Stimulated activated memory B cell treated with anti-CD40 and anti-IgM and Interleukin-4, amounts not matched to agents 10 μg/mL and 1 μg/mL and 100 μg/mL, for 72 hours (primary cell): ENCODE results near the gene HEATR1.
A peak's percentile ranks its signal among the peaks of the same experiment; 100 is the strongest.
"Not testable (repeated sequence)": the region's sequence is repeated elsewhere in the genome, so short reads cannot be mapped to it uniquely, and the experiment has no call there.

Experiments used
- ATAC-seq: fragments of 150-1000 bp; cut with Tn5 transposase; 2 replicates; pipeline ENCODE4 v1.10.0; 2021
- H3K27ac Mint-ChIP-seq: one replicate; pipeline ENCODE4 v1.8.0; 2022; ENCODE audit warnings: mild to moderate bottlenecking, mixed read lengths
- H3K27me3 Mint-ChIP-seq: one replicate; pipeline ENCODE4 v1.8.0; 2022; ENCODE audit warnings: mixed read lengths
- H3K36me3 Mint-ChIP-seq: one replicate; pipeline ENCODE4 v1.8.0; 2022; ENCODE audit warnings: mixed read lengths
- H3K4me1 Mint-ChIP-seq: one replicate; pipeline ENCODE4 v1.8.0; 2022; ENCODE audit warnings: mixed read lengths
- H3K4me3 Mint-ChIP-seq: one replicate; pipeline ENCODE4 v1.8.0; 2022; ENCODE audit warnings: mild to moderate bottlenecking, moderate library complexity, mixed read lengths
- H3K9me3 Mint-ChIP-seq: one replicate; pipeline ENCODE4 v1.8.0; 2022; ENCODE audit warnings: mixed read lengths

The HEATR1 gene

GRCh38 chr1:236608930-236609726 lies 4.8 kb upstream of the HEATR1 start:
- no peak for ATAC-seq
- H3K36me3 Mint-ChIP-seq: no peaks in the 10 kb centered on the region
- peaks cover 46% of the 10 kb centered on the region for H3K27me3 Mint-ChIP-seq
- H3K9me3 Mint-ChIP-seq: peaks cover 2% of the 10 kb centered on the region
- H3K4me3 Mint-ChIP-seq: no peak overlapping the region
- H3K4me1 Mint-ChIP-seq: peaks cover 6% of the 10 kb centered on the region
- H3K27ac Mint-ChIP-seq: no peak overlapping the region

GRCh38 chr1:236607597-236607996 lies 3.3 kb upstream of the HEATR1 start:
- not testable (repeated sequence) for ATAC-seq, H3K4me3 Mint-ChIP-seq, H3K36me3 Mint-ChIP-seq, H3K9me3 Mint-ChIP-seq, H3K27ac Mint-ChIP-seq
- H3K4me1 Mint-ChIP-seq: peaks cover 14% of the 10 kb centered on the region
- H3K27me3 Mint-ChIP-seq: peaks cover 43% of the 10 kb centered on the region

GRCh38 chr1:236604905-236605806 lies 840 bp upstream of the HEATR1 start:
- H3K27me3 Mint-ChIP-seq: peaks cover 19% of the 10 kb centered on the region
- H3K36me3 Mint-ChIP-seq: peaks cover 17% of the 10 kb centered on the region
- peak overlapping the region; percentile 90 for H3K4me3 Mint-ChIP-seq
- H3K27ac Mint-ChIP-seq: peak overlapping the region; percentile 79
- peaks cover 19% of the 10 kb centered on the region for H3K4me1 Mint-ChIP-seq
- no peak for ATAC-seq
- H3K9me3 Mint-ChIP-seq: no peaks in the 10 kb centered on the region

GRCh38 chr1:236602171-236602570 lies 2.1 kb downstream of the HEATR1 start:
- ATAC-seq: no peak
- Mint-ChIP-seq H3K9me3 (no peaks in the 10 kb centered on the region), H3K27me3 (no peaks in the 10 kb centered on the region), H3K27ac (no peak overlapping the region), H3K36me3 (peaks cover 29% of the 10 kb centered on the region), H3K4me3 (peak overlapping the region; percentile 18), H3K4me1 (peaks cover 20% of the 10 kb centered on the region)

GRCh38 chr1:236590553-236591150 lies 13.7 kb downstream of the HEATR1 start:
- no peak overlapping the region for H3K4me3 Mint-ChIP-seq
- peaks cover 55% of the 10 kb centered on the region for H3K36me3 Mint-ChIP-seq

GRCh38 chr1:236589531-236589930 lies 14.8 kb downstream of the HEATR1 start:
- no peaks in the 10 kb centered on the region for H3K27me3 Mint-ChIP-seq
- no peaks in the 10 kb centered on the region for H3K4me1 Mint-ChIP-seq
- ATAC-seq: no peak
- no peaks in the 10 kb centered on the region for H3K9me3 Mint-ChIP-seq
- H3K27ac Mint-ChIP-seq: no peak overlapping the region
- H3K36me3 Mint-ChIP-seq: peaks cover 58% of the 10 kb centered on the region
- H3K4me3 Mint-ChIP-seq: no peak overlapping the region

More at GRCh38 chr1:236590553-236591150, 13.7 kb downstream of the HEATR1 start:
- ATAC-seq: no peak
- H3K4me1 Mint-ChIP-seq: no peaks in the 10 kb centered on the region
- no peak overlapping the region for H3K27ac Mint-ChIP-seq
- no peaks in the 10 kb centered on the region for H3K27me3 Mint-ChIP-seq
- no peaks in the 10 kb centered on the region for H3K9me3 Mint-ChIP-seq

- Mint-ChIP-seq H3K4me3 (no peak overlapping the region), H3K27ac (no peak overlapping the region), H3K9me3 (no peaks in the 10 kb centered on the region), H3K36me3 (peaks cover 67% of the 10 kb centered on the region), H3K4me1 (no peaks in the 10 kb centered on the region), H3K27me3 (no peaks in the 10 kb centered on the region)
- ATAC-seq: no peak
These were observed 22.8 kb downstream of the HEATR1 start for GRCh38 chr1:236581528-236581927.

- not testable (repeated sequence) for ATAC-seq
These were observed 23.9 kb downstream of the HEATR1 start for GRCh38 chr1:236580404-236580803.

GRCh38 chr1:236578661-236579060 lies 25.7 kb downstream of the HEATR1 start:
- Mint-ChIP-seq H3K4me1 (no peaks in the 10 kb centered on the region), H3K36me3 (peaks cover 69% of the 10 kb centered on the region)
- no peak for ATAC-seq

More at GRCh38 chr1:236580404-236580803, 23.9 kb downstream of the HEATR1 start:
- H3K27me3 Mint-ChIP-seq, H3K9me3 Mint-ChIP-seq, H3K4me1 Mint-ChIP-seq, H3K4me3 Mint-ChIP-seq, H3K27ac Mint-ChIP-seq: not testable (repeated sequence)
- peaks cover 68% of the 10 kb centered on the region for H3K36me3 Mint-ChIP-seq

GRCh38 chr1:236577041-236577440 lies 27.3 kb downstream of the HEATR1 start:
- peaks cover 69% of the 10 kb centered on the region for H3K36me3 Mint-ChIP-seq
- not testable (repeated sequence) for H3K4me1 Mint-ChIP-seq, H3K4me3 Mint-ChIP-seq

More at GRCh38 chr1:236578661-236579060, 25.7 kb downstream of the HEATR1 start:
- Mint-ChIP-seq H3K27ac (no peak overlapping the region), H3K4me3 (no peak overlapping the region), H3K27me3 (no peaks in the 10 kb centered on the region), H3K9me3 (no peaks in the 10 kb centered on the region)

GRCh38 chr1:236576004-236576403 lies 28.3 kb downstream of the HEATR1 start:
- Mint-ChIP-seq H3K27me3 (no peaks in the 10 kb centered on the region), H3K27ac (no peak overlapping the region), H3K4me3 (no peak overlapping the region), H3K36me3 (peaks cover 71% of the 10 kb centered on the region), H3K9me3 (no peaks in the 10 kb centered on the region), H3K4me1 (no peaks in the 10 kb centered on the region)
- no peak for ATAC-seq

More at GRCh38 chr1:236577041-236577440, 27.3 kb downstream of the HEATR1 start:
- not testable (repeated sequence) for H3K27me3 Mint-ChIP-seq, ATAC-seq, H3K27ac Mint-ChIP-seq, H3K9me3 Mint-ChIP-seq

GRCh38 chr1:236575523-236575922 lies 28.8 kb downstream of the HEATR1 start:
- no peaks in the 10 kb centered on the region for H3K4me1 Mint-ChIP-seq
- peaks cover 72% of the 10 kb centered on the region for H3K36me3 Mint-ChIP-seq
- ATAC-seq: no peak
- H3K4me3 Mint-ChIP-seq: no peak overlapping the region
- no peak overlapping the region for H3K27ac Mint-ChIP-seq
- H3K27me3 Mint-ChIP-seq: no peaks in the 10 kb centered on the region
- H3K9me3 Mint-ChIP-seq: no peaks in the 10 kb centered on the region

GRCh38 chr1:236568285-236568894 lies 35.9 kb downstream of the HEATR1 start:
- H3K9me3 Mint-ChIP-seq: no peaks in the 10 kb centered on the region
- H3K4me1 Mint-ChIP-seq: no peaks in the 10 kb centered on the region
- no peak overlapping the region for H3K4me3 Mint-ChIP-seq
- no peaks in the 10 kb centered on the region for H3K27me3 Mint-ChIP-seq
- ATAC-seq: no peak
- peaks cover 81% of the 10 kb centered on the region for H3K36me3 Mint-ChIP-seq
- no peak overlapping the region for H3K27ac Mint-ChIP-seq

- no peak for ATAC-seq
- Mint-ChIP-seq H3K4me3 (no peak overlapping the region), H3K27me3 (no peaks in the 10 kb centered on the region), H3K27ac (no peak overlapping the region), H3K4me1 (no peaks in the 10 kb centered on the region), H3K36me3 (peaks cover 86% of the 10 kb centered on the region), H3K9me3 (no peaks in the 10 kb centered on the region)
These were observed 38.8 kb downstream of the HEATR1 start for GRCh38 chr1:236565530-236565929.

GRCh38 chr1:236561976-236562375 lies 42.3 kb downstream of the HEATR1 start:
- Mint-ChIP-seq H3K27me3 (no peaks in the 10 kb centered on the region), H3K36me3 (peaks cover 85% of the 10 kb centered on the region), H3K27ac (no peak overlapping the region), H3K4me1 (no peaks in the 10 kb centered on the region), H3K4me3 (no peak overlapping the region), H3K9me3 (no peaks in the 10 kb centered on the region)
- ATAC-seq: no peak
